Testis (tissue), 2 donors: Measurements from ENCODE around the gene LYRM4.

Experiments used
- CTCF ChIP-seq, 3 experiments: fragments of 450-650 bp in 2 of 3; fragments of 200-600 bp in 1 of 3; sonication (generic) in 1 of 3; IDR thresholded peaks; one replicate each; pipeline ENCODE4 v1.5.1; 2016 to 2019; ENCODE audit warnings: antibody characterized with exemption in 3 of 3, mild to moderate bottlenecking in 2 of 3, moderate library complexity in 1 of 3
- POLR2A ChIP-seq: fragments of 450-650 bp; IDR thresholded peaks from one replicate; pipeline ENCODE4 v1.6.1; 2017; ENCODE audit warnings: antibody characterized with exemption, mild to moderate bottlenecking, moderate library complexity

GRCh38 chr6:5178806-5179205 lies 81.9 kb downstream of the LYRM4 start:
- no peak for TF ChIP-seq POLR2A
- TF ChIP-seq CTCF (IDR thresholded peaks at IDR 0.05), result no peak
